NCI-H2107 treated with DMSO at 0.1 percent for 48 hours (cell line): ENCODE data around the gene ZNF76.

Source experiments
- DNase-seq: peaks from one replicate; lab custom pipeline; 2025; ENCODE audit not compliant: unreplicated experiment; lab: John Stamatoyannopoulos, UW

ZNF76 gene

GRCh38 chr6:35265523-35265922 is 6.0 kb downstream of the ZNF76 start:
- DNase-seq, result no peak

DNA sequence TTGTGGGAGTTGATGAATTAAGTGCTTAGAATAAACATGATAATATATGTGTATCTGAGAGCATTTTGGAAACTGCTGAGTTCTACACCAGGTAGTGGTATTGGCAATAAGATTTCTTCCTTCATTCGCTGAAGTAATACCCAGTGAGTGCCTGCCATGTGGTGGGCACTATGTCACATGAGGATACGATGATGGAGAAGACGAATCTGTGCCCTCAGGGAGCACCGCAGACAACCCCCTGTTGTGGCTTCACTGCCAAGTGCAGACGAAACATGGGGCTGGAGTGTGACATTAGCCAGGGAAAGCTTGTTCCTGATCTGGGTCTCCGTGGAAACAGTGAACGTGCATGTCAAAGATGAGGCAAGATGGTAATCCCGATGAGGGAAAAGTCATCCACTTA is 7.9 kb downstream of the ZNF76 start:
- DNase-seq, result no peak

GRCh38 chr6:35267897-35268296 is 8.4 kb downstream of the ZNF76 start:
- DNase-seq, result no peak

DNA sequence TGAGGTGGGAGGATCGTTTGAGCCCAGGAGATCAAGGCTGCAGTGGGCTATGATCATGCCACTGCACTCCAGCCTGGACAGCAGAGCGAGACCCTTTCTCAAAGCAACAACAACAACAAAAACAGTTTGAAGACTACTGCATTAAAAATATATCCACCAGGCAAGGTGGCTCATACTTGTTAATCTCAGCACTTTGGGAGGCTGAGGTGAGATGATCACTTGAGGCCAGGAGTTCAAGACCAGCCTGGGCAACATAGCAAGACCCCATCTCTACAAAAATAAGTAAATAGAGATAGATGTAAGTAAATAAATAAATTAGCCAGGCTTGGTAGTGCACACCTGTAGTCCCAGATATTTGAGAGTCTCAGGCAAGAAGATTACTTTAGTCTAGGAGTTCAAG is 12.5 kb downstream of the ZNF76 start:
- DNase-seq, result no peak

GRCh38 chr6:35273822-35274559 is 14.5 kb downstream of the ZNF76 start:
- DNase-seq, result no peak

DNA sequence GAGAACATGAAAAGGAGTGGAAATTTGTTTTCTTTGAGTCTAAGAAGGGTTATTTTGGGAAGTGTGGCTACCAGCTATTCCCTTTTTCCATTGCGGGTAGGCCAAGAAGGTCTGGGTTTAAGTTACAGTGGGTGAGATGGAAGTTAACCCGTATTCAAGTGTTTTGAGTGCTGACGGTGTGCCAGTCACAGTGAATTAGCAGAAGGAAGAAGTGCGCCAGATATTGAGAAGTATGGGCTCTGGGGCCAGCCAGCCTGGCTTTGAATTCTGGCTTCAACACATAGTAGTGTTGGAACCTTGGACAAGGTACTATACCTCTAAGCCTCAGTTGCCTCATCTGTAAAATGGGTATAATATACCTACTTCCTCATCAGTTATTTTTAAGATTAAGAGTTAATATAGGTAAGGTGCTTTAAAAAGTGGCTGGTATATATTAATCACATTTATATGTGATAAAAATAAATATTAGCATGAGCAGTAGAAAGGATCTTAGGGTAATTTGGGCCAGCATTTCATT is 16.3 kb downstream of the ZNF76 start:
- DNase-seq, result no peak

GRCh38 chr6:35278708-35279107 is 19.2 kb downstream of the ZNF76 start:
- no peak for DNase-seq

GRCh38 chr6:35280903-35281302 is 21.4 kb downstream of the ZNF76 start:
- DNase-seq, result no peak

DNA sequence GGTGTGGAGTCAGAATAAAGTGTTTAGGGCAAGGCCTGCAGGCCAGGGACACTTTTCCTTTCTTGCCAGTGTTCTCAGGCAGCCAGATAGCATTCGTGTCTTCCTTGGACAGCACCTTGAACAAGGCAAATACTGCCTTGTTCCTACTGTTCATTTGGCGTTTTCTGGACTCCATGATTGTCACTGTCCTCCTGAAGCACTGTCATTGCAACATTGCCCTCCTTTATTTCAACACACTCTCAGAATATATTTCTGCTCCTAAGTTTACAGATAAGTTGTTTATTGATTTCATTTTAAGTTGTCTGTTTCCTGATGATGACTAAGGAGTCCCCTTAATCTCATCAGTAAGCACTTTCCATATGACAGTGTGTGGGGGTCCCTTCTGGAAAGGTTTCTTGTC is 22.9 kb downstream of the ZNF76 start:
- DNase-seq, result no peak

GRCh38 chr6:35283361-35283760 is 23.8 kb downstream of the ZNF76 start:
- DNase-seq, result no peak

GRCh38 chr6:35287671-35288396 is 28.3 kb downstream of the ZNF76 start:
- DNase-seq, result no peak

GRCh38 chr6:35288834-35289233 is 29.3 kb downstream of the ZNF76 start:
- DNase-seq, result no peak

DNA sequence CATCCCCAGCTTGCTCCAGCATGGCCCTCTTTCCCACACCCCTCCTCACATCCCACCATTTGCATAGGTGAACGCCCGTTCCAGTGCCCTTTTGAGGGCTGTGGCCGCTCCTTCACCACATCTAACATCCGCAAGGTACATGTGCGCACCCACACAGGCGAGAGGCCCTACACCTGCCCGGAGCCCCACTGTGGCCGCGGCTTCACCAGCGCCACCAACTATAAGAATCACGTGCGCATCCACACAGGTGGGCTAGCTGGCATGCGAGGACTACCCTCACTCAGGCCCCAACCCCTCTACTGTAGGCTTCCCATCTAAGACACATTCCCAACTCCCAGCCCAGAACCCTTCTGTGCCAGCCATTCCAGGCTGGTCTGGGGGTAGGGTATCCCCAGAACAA is 32.0 kb downstream of the ZNF76 start:
- no peak for DNase-seq

GRCh38 chr6:35292494-35292893 is 33.0 kb downstream of the ZNF76 start:
- peak; percentile 64 for DNase-seq

GRCh38 chr6:35293681-35294080 is 34.1 kb downstream of the ZNF76 start:
- DNase-seq, result no peak

DNA sequence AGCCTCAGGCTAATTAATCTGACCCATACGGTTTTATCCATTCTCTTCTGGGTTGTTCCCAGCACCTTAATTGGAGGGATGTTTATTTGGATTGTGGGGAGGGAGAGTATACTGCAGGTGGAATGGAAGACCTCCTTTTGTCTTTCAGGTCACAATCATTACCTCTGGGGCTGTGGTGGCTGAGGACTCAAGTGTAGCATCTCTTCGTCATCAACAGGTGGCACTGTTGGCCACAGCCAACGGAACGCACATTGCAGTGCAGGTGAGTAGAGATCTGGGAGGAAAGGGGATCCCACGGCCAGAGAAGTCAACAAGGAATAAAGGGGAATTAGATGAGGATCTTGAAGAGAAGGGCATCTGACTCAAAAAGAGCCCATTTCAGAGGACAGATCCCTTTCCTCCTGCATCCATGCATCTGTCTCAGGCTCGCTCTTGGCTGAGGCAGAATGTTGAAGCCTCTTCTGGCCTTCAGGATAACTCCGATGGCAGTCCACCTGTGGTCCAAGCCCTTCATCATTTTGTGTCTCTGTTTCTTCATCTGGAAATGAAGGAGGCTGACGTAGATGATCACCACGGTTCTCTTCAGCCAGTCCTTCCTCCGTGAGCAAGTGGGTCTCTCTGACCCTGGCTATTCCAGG is 34.9 kb downstream of the ZNF76 start:
- DNase-seq, result no peak

- DNase-seq, result no peak
Measured at GRCh38 chr6:35295036-35295435, 35.5 kb downstream of the ZNF76 start.

DNA sequence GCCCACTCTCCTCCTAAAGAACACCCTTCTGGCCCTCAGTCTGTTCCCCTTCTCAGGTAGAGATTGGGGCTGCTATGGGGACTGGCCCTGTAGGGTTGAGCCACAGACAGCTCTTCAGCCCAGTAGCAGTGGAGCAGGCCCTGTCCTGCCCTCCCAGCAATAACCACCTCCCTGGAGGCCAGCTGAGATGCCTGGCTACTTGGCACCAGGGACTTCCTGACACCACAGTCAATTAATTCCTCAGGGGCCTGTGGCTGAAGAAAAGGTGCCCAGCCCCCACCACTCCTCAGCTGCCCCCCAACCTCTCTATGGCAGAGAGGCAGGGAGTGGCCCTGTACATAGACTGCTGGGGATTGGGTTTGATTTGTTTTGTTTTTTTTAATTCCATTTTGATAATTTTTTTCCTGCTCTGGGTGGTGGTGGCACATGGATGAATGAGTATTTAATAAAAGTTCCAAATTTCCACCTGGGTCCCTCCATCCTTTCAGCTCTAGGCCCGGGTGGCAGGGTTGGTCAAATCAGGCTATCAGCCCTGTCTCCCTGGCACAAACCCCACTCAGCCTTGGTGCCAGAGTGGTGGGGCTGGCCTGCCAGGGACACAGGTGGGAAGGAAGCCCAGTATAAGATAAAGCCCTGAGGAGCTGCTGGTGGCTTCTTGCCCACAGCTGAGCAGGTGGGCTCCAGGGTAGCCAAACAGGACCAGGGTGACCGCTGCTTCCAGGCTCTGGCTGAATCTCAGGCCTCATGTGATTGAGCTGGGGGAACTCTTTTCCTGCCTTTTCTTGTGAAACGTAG is 36.2 kb downstream of the ZNF76 start:
- DNase-seq, result no peak

DNA sequence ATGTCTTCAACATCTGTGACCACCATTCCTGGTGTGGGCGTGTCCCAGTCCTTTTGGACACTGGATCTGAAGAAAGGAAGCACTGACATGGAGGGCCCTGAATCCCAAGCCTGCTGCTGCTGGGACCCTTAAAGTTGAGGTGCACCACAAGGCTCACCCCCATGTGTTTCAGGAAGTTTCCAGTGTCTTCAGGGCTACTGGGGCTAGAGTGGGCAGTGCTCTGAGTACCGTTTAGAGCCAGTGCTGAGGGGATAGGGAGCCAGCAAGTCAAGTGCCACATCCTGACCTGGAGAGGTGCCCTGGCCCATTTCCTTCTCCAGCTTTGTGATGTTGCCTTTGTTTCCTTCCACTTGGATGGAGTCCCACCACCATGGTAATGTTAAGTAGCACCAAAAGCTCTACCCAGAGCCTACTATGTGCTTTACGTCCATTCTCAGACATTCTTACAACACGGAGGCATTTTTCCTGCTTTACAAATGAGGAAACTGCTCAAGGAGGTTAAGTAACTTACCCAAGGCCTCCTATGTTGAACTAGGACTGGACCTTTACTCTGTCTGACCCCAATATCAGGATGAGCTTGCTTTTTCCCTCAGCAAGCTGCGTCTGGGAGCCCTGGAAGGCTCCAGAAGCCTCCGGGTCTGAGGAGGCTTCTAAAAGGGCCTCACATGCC is 37.5 kb downstream of the ZNF76 start:
- DNase-seq, result no peak

- DNase-seq, result peak; percentile 69
Measured at GRCh38 chr6:35297601-35298481, 38.3 kb downstream of the ZNF76 start, which contains the start of gene DEF6. Gene DEF6 (plus strand): TSS chr6:35297818. CDS start chr6:35297857, 39 bp downstream.
